ENCODE data around the gene VLDLR. TPM values are rescaled to one million over a fixed set of nuclear protein-coding genes. Genes with fewer than 3 reads are reported as not detected.

VLDLR gene
- total and polyA plus RNA-seq, 8 donors: 2.1 to 110 (median 6.7) TPM

DNA sequence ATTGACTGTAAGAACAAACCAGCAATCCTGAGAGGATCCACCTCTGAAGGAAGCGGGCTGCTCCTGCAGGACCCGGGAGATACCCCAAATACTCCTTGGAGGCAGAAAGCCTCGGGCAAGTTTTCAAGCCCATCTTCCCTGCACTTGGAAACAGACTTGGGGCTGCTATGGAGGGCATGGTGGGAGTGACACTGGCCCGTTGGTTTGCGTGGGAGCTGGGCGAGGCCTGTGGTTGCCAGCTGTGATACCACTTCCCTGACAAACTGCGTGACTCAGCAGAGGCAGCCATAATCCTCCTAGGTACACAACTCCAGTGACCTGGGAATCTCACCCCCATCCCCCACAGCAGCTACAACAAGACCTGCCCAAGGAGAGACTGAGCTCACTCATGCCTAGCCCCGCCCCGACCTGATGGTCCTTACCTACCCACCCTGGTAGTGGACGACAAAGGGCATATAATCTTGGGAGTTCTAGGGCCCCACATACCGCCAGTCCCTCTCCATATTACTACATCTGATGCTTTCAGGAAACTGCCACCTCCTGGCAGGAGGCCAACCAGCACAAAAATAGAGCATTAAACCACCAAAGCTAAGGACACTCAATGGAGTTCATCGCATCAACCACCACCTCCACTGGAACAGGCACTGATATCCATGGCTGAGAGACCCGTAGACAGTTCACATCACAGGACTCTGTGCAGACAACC, 38.1 kb upstream of the VLDLR start:
- H3K4me3 ChIP-seq: no peak overlapping the region
- 87 to 91% (median 88%) methylated on average over 13 of the region's 13 CpGs for WGBS, 5 donors
- H3K9me3 ChIP-seq: no peaks in the 10 kb centered on the region
- H3K36me3 ChIP-seq: no peaks in the 10 kb centered on the region
- H3K27me3 ChIP-seq: no peaks in the 10 kb centered on the region
- intact Hi-C loops (cut with DNase I; ENCODE audit: low total_unique reads): no loop called here
- TF ChIP-seq EP300 (IDR thresholded peaks at IDR 0.05): no peak
- no peaks in the 10 kb centered on the region for H3K4me1 ChIP-seq
- DNase-seq: no peak
- no peak overlapping the region for H3K27ac ChIP-seq

DNA sequence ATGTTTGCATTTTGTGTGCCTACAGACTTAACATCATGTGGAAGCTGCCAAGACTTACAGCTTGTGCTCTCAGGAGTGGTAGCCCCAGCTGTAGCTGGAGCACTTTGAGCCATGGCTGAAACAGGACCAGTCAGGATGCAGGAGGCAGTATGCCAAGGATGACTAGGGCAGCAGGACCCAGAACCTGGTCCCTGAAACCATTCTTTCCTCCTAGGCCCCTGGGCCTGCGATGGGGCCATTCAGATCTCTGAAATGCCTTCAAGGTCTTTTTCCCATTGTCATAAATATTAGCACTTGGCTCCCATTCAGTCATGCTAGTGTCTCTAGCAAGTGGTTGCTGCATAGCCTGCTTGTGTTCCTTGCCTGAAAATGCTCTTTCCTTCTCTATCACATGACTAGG, 29.6 kb upstream of the VLDLR start:
- WGBS, 5 donors: 67 to 92% (median 85%) methylated on average over 1 of the region's 1 CpG
- no peak for DNase-seq
- H3K4me3 ChIP-seq: no peak overlapping the region
- TF ChIP-seq POLR2A (IDR thresholded peaks at IDR 0.05) (no peak), POLR2AphosphoS5 (IDR thresholded peaks at IDR 0.05) (no peak), EP300 (IDR thresholded peaks at IDR 0.05) (no peak)
- TF ChIP-seq, protein P1, sequence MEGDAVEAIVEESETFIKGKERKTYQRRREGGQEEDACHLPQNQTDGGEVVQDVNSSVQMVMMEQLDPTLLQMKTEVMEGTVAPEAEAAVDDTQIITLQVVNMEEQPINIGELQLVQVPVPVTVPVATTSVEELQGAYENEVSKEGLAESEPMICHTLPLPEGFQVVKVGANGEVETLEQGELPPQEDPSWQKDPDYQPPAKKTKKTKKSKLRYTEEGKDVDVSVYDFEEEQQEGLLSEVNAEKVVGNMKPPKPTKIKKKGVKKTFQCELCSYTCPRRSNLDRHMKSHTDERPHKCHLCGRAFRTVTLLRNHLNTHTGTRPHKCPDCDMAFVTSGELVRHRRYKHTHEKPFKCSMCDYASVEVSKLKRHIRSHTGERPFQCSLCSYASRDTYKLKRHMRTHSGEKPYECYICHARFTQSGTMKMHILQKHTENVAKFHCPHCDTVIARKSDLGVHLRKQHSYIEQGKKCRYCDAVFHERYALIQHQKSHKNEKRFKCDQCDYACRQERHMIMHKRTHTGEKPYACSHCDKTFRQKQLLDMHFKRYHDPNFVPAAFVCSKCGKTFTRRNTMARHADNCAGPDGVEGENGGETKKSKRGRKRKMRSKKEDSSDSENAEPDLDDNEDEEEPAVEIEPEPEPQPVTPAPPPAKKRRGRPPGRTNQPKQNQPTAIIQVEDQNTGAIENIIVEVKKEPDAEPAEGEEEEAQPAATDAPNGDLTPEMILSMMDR (IDR thresholded peaks at IDR 0.05): no peak
- H3K9me3 ChIP-seq: peaks cover 9 to 24% (median 20%) of the 10 kb centered on the region in 4 donors
- no peaks in the 10 kb centered on the region for H3K4me1 ChIP-seq
- intact Hi-C loops (cut with DNase I; ENCODE audit: low total_unique reads): no loop called here
- no peak overlapping the region for H3K27ac ChIP-seq
- H3K27me3 ChIP-seq: no peaks in the 10 kb centered on the region
- peaks cover 0 to 8% (median 0%) of the 10 kb centered on the region in 4 donors for H3K36me3 ChIP-seq

DNA sequence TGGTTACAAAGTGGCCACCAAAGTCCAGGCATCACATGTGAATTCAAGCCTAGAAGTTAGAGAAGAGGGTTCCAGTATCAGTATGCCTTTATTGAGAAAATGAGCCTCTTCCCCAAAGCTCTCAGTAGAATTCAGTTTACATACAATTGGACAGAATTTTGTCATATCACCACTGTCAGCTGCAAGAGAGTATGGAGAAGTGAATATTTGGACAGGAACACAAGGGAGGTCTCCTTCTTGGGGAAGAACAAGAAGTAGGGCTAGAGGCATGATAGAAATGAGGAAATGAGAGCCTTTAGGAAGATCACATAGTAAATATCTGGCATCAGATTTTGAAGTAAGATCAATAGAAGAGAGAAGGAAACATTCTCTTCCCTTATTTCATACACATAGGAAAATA, 27.8 kb upstream of the VLDLR start:
- Histone ChIP-seq H3K9me3 (peaks cover 9 to 24% (median 20%) of the 10 kb centered on the region in 4 donors), H3K27me3 (no peaks in the 10 kb centered on the region), H3K36me3 (peaks cover 0 to 8% (median 0%) of the 10 kb centered on the region in 4 donors), H3K27ac (no peak overlapping the region), H3K4me1 (no peaks in the 10 kb centered on the region), H3K4me3 (no peak overlapping the region)
- no peak for DNase-seq
- intact Hi-C loops (cut with DNase I; ENCODE audit: low total_unique reads): no loop called here
- TF ChIP-seq EP300 (IDR thresholded peaks at IDR 0.05) (no peak), POLR2A (IDR thresholded peaks at IDR 0.05) (no peak), POLR2AphosphoS5 (IDR thresholded peaks at IDR 0.05) (no peak)
- TF ChIP-seq, protein P1 (IDR thresholded peaks at IDR 0.05): no peak

DNA sequence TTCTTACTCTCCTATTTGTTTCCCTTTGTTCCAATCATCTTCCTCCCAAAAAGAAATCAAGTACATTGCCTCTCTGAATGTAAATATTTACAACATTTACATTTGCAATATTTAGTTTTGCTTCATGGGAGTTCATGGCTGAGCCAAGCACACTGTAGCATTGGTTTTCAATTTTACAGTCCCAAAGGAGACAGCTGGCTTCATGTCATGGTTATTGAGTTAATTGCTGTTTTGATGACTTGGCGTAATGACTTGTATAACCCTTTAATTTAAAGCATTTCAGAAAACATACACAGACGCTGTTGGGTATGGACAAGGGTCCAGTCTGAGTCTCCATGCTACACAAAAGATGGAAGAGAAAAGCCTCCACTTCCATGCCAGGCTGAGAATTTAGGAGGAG, 25.6 kb upstream of the VLDLR start:
- Histone ChIP-seq H3K27ac (no peak overlapping the region), H3K4me1 (no peaks in the 10 kb centered on the region), H3K27me3 (no peaks in the 10 kb centered on the region), H3K4me3 (no peak overlapping the region), H3K9me3 (peaks cover 9 to 24% (median 20%) of the 10 kb centered on the region in 4 donors), H3K36me3 (peaks cover 0 to 8% (median 0%) of the 10 kb centered on the region in 4 donors)
- DNase-seq: no peak
- WGBS, 5 donors: 54 to 80% (median 61%) methylated on average over 2 of the region's 2 CpGs
- intact Hi-C loops (cut with DNase I; ENCODE audit: low total_unique reads): no loop called here
- TF ChIP-seq POLR2AphosphoS5 (IDR thresholded peaks at IDR 0.05): no peak
- no peak for TF ChIP-seq EP300 (IDR thresholded peaks at IDR 0.05)
- TF ChIP-seq, protein P1 (IDR thresholded peaks at IDR 0.05): no peak
- TF ChIP-seq POLR2A (IDR thresholded peaks at IDR 0.05): no peak

DNA sequence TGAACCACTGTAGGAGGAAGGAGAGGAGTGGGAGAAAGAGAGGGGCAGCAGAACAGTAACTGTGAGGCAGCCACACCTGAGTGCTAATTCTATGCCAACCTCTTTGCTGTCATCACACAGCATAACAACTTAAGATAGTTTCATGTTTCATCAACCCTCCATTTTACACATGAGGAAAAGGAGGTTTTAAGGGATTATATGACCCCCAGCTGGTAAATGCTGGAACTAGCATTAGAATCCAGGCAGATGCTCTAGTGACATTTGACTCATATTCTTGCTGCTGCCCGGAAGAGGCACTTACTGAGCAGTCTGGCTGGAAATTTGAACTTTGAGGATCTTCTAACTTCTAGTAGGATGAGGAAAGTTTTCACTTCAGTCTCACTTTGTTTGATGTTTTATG, 24.1 kb upstream of the VLDLR start:
- no peaks in the 10 kb centered on the region for H3K36me3 ChIP-seq
- H3K4me1 ChIP-seq: peaks cover 0 to 1% (median under 1%) of the 10 kb centered on the region in 4 donors
- H3K27ac ChIP-seq: no peak overlapping the region
- intact Hi-C loops (cut with DNase I; ENCODE audit: low total_unique reads): no loop called here
- WGBS, 5 donors: 24 to 79% (median 65%) methylated on average over 1 of the region's 1 CpG
- no peaks in the 10 kb centered on the region for H3K27me3 ChIP-seq
- H3K4me3 ChIP-seq: no peak overlapping the region
- DNase-seq: no peak
- peaks cover 0 to 11% (median 7%) of the 10 kb centered on the region in 4 donors for H3K9me3 ChIP-seq
- TF ChIP-seq POLR2AphosphoS5 (IDR thresholded peaks at IDR 0.05) (no peak), POLR2A (IDR thresholded peaks at IDR 0.05) (no peak), EP300 (IDR thresholded peaks at IDR 0.05) (no peak)
- TF ChIP-seq, protein P1 (IDR thresholded peaks at IDR 0.05): no peak
